Endothelial cell of umbilical vein (primary cell): ENCODE measurements around the gene IRF3. TPM values are rescaled to one million over a fixed set of nuclear protein-coding genes. Genes with fewer than 3 reads are reported as not detected.

Experiments used
- BruUV-seq: library from RNA; stranded (reverse); fragments of 400-500 nt; replicated peaks from 2 replicates; lab custom pipeline; 2021; lab: Mats Ljungman, UMichigan
- CTCF ChIA-PET: fragments of 300-600, 350-600 bp; sonication (Branson Sonifier 250); formaldehyde crosslinking; loops from one replicate; lab custom pipeline; 2021; ENCODE audit warnings: antibody characterized with exemption, inconsistent platforms; lab: Charles Lee
- POLR2A ChIA-PET: fragments of 300-600, 350-600 bp; sonication (Branson Sonifier 250); formaldehyde crosslinking; loops from one replicate; lab custom pipeline; 2021; ENCODE audit warnings: antibody characterized with exemption, inconsistent platforms; lab: Charles Lee
- DNase-seq: peaks from one replicate; pipeline ENCODE4 v3.0.0-alpha.2; 2011; ENCODE audit warnings: low read depth, low spot score
- FAIRE-seq: peaks from 2 replicates; lab custom pipeline; 2011; peaks lifted over from hg19 to GRCh38; lab: Jason Lieb, UNC
- H2AFZ ChIP-seq: 2 replicates; pipeline ENCODE4 v1.6.0; 2012; ENCODE audit warnings: low read depth, low read length, control low read depth, inconsistent platforms
- H3K27ac ChIP-seq: 2 replicates; pipeline ENCODE4 v1.5.1; 2011; ENCODE audit warnings: low read depth, mild to moderate bottlenecking, control low read depth, low read length, moderate library complexity; ENCODE audit not compliant: insufficient read depth
- H3K27me3 ChIP-seq, 2 experiments: 2 replicates each; pipeline versions ENCODE4 v1.6.0 to v1.6.1; 2011; ENCODE audit warnings: low read length in 2 of 2, mixed read lengths in 1 of 2; ENCODE audit not compliant: control insufficient read depth in 2 of 2, insufficient read depth in 2 of 2
- H3K36me3 ChIP-seq, 2 experiments: 2 replicates in 1 of 2; 3 replicates in 1 of 2; pipeline ENCODE4 v1.5.1; 2011; ENCODE audit warnings: low read length in 2 of 2, mild to moderate bottlenecking in 1 of 2, moderate library complexity in 1 of 2; ENCODE audit not compliant: control insufficient read depth in 2 of 2, insufficient read depth in 2 of 2; ENCODE audit errors: extremely low read depth in 1 of 2
- H3K4me1 ChIP-seq: 3 replicates; pipeline ENCODE4 v1.5.1; 2011; ENCODE audit warnings: mild to moderate bottlenecking, low read length; ENCODE audit not compliant: control insufficient read depth, insufficient read depth; ENCODE audit errors: extremely low read depth
- H3K4me2 ChIP-seq: 2 replicates; pipeline ENCODE4 v1.6.1; 2011; ENCODE audit warnings: low read length, control low read depth, mixed read lengths; ENCODE audit not compliant: insufficient read depth
- H3K4me3 ChIP-seq, 3 experiments: fragments of 200-600 bp in 1 of 3; sonication (generic), shearing (Covaris generic) in 1 of 3; replicated peaks in 1 of 3; 2 replicates each; pipeline ENCODE4 v1.5.1; 2011 to 2016; ENCODE audit warnings: control low read depth in 3 of 3, low read length in 3 of 3, mild to moderate bottlenecking in 2 of 3, inconsistent platforms in 1 of 3, low read depth in 1 of 3, moderate library complexity in 1 of 3; ENCODE audit not compliant: insufficient read depth in 1 of 3
- H3K79me2 ChIP-seq: 2 replicates; pipeline ENCODE4 v1.6.0; 2012; ENCODE audit warnings: low read length, inconsistent platforms; ENCODE audit not compliant: control insufficient read depth, insufficient read depth
- H3K9ac ChIP-seq: replicated peaks from 2 replicates; pipeline ENCODE3; 2011; ENCODE audit warnings: low read length, control low read depth; ENCODE audit not compliant: insufficient read depth; ENCODE audit errors: extremely low read depth
- H3K9me1 ChIP-seq: replicated peaks from 3 replicates; pipeline ENCODE4 v1.6.0; 2011; ENCODE audit warnings: mild to moderate bottlenecking, low read length; ENCODE audit not compliant: control insufficient read depth, insufficient read depth; ENCODE audit errors: extremely low read depth
- H3K9me3 ChIP-seq: replicated peaks from 2 replicates; pipeline ENCODE4 v1.5.1; 2012; ENCODE audit warnings: low read length, inconsistent platforms; ENCODE audit not compliant: control insufficient read depth, insufficient read depth
- H4K20me1 ChIP-seq: replicated peaks from 2 replicates; pipeline ENCODE3; 2011; ENCODE audit warnings: mild to moderate bottlenecking, low read length; ENCODE audit not compliant: control insufficient read depth, insufficient read depth; ENCODE audit errors: extremely low read depth
- CTCF ChIP-seq, 2 donors: IDR thresholded peaks; 1 replicate in 1 of 2; 2 replicates in 1 of 2; pipeline ENCODE4 v1.5.1; 2011; ENCODE audit warnings: low read length in 2 of 2, mild to moderate bottlenecking in 2 of 2, moderate library complexity in 2 of 2, control low read depth in 1 of 2, inconsistent platforms in 1 of 2, low read depth in 1 of 2; ENCODE audit not compliant: insufficient read depth in 1 of 2; ENCODE audit errors: extremely low read depth in 1 of 2
- FOS ChIP-seq: IDR thresholded peaks from 2 replicates; pipeline ENCODE4 v1.6.1; 2011; ENCODE audit warnings: mild to moderate bottlenecking, low read length, moderate library complexity, borderline replicate concordance; ENCODE audit not compliant: insufficient read depth
- GATA2 ChIP-seq: IDR thresholded peaks from 2 replicates; pipeline ENCODE4 v1.7.0; 2011; ENCODE audit warnings: low read depth, mild to moderate bottlenecking, moderate library complexity, mixed read lengths, low read length; ENCODE audit not compliant: insufficient read length, insufficient read depth
- JUN ChIP-seq: IDR thresholded peaks from 2 replicates; pipeline ENCODE4 v1.6.1; 2011; ENCODE audit warnings: borderline replicate concordance, low read depth; ENCODE audit not compliant: insufficient read length, insufficient read depth
- MAX ChIP-seq: IDR thresholded peaks from 2 replicates; pipeline ENCODE4 v1.6.1; 2011; ENCODE audit not compliant: insufficient read depth, insufficient read length
- MYC ChIP-seq: IDR thresholded peaks from one replicate; pipeline ENCODE4 v1.6.1; 2011; ENCODE audit warnings: mild to moderate bottlenecking, low read depth, low read length
- POLR2A ChIP-seq: IDR thresholded peaks from 2 replicates; pipeline ENCODE4 v1.6.1; 2012; ENCODE audit warnings: low read depth, mild to moderate bottlenecking, control low read depth, low read length
- POLR2AphosphoS5 ChIP-seq: IDR thresholded peaks from 2 replicates; pipeline ENCODE4 v1.6.1; 2012; ENCODE audit warnings: low read depth, mild to moderate bottlenecking, control low read depth, low read length, moderate library complexity; ENCODE audit not compliant: insufficient read depth
- dilution Hi-C: fragments of 300-500 bp; cut with MboI; formaldehyde crosslinking; loops from one replicate; pipeline ENCODE4 v1.15.0; 2019; ENCODE audit warnings: low sequenced_read_pairs; ENCODE audit not compliant: extremely low pct_ligation_motif_present
- intact Hi-C: fragments of 100-400 bp; cut with micrococcal nuclease; formaldehyde crosslinking; loops from one replicate; pipeline ENCODE4 v1.10.0; 2022
- polyA plus RNA-seq, 4 experiments: library from polyadenylated mRNA; depleted of rRNA in 3 of 4; stranded (reverse) in 3 of 4; unstranded in 1 of 4; fragments of >200 nt; gene quantifications; 2 replicates each; pipeline versions ENCODE4 v1.2.1 to v1.2.3, GENCODE V29; 2011 to 2012; ENCODE audit warnings: missing spikeins in 1 of 4
- total RNA-seq: library from RNA; stranded (reverse); gene quantifications from 2 replicates; pipeline ENCODE4 v1.2.3, GENCODE V29; 2021

Gene IRF3
- total and polyA plus RNA-seq, 2 donors (not counting 3 experiments of a cell fraction or from before 2014, with no cell fraction given): 64.8 to 73.5 TPM

- FAIRE-seq (no peak), DNase-seq (no peak)
- ChIA-PET POLR2A (no interaction called here), CTCF (no interaction called here)
- BruUV-seq: TSS peak; percentile 39
- Histone ChIP-seq H3K4me2 (no peak overlapping the region), H2AFZ (no peak overlapping the region), H3K4me1 (no peaks in the 10 kb centered on the region), H3K9me3 (no peaks in the 10 kb centered on the region), H3K4me3 (no peak overlapping the region), H3K36me3 (peaks cover 14 to 55% of the 10 kb centered on the region in 2 experiments), H3K27ac (no peak overlapping the region), H3K9ac (no peak overlapping the region), H3K79me2 (peaks cover 9% of the 10 kb centered on the region), H3K27me3 (no peaks in the 10 kb centered on the region), H3K9me1 (no peaks in the 10 kb centered on the region), H4K20me1 (no peaks in the 10 kb centered on the region)
- dilution Hi-C loops (no loop called here), intact Hi-C loops (no loop called here)
- TF ChIP-seq GATA2: no peak
- TF ChIP-seq MAX: no peak
- no peak for TF ChIP-seq FOS
- no peak for TF ChIP-seq CTCF (IDR thresholded peaks at IDR 0.05; ENCODE audit: extremely low read depth in 1 of 2, insufficient read depth in 1 of 2, low read depth in 1 of 2, low read length in 2 of 2)
- TF ChIP-seq JUN: no peak
- TF ChIP-seq POLR2AphosphoS5: no peak
- no peak for TF ChIP-seq POLR2A
- no peak for TF ChIP-seq MYC
Measured at GRCh38 chr19:49651029-49651819, 14.4 kb downstream of the IRF3 start.
